ENCODE data around the gene HYAL2.
A peak's percentile ranks its signal among the peaks of the same experiment; 100 is the strongest.
"Not testable (repeated sequence)": the region's sequence is repeated elsewhere in the genome, so short reads cannot be mapped to it uniquely, and the experiment has no call there.

HYAL2 gene

DNA sequence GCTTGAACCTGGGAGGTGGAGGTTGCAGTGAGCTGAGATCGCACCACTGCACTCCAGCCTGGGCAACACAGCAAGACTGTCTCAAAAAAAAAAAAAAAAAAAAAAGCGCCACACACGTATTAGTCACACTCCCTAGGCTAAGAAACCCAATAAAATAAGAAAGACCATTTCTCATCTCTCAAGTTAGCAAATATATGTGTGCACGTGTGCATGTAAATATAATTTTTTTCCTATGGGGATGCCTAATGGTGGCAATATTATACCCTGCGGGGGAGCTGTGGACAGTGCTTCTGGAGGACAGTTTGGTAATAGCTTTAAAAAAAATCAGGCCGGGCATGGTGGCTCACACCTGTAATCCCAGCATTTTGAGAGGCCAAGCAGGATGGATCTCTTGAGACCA, 38.4 kb downstream of the HYAL2 start:
- H2BK5ac ChIP-seq (ENCODE audit: low read length); H2AFZ ChIP-seq (ENCODE audit: low read length); H3K27me3 ChIP-seq (ENCODE audit: control insufficient read depth in 3 of 3, insufficient read depth in 3 of 3, low read depth in 1 of 3, low read length in 3 of 3); H3K9me3 ChIP-seq (replicated peaks in 1 of 2; ENCODE audit: control insufficient read depth in 2 of 2, insufficient read depth in 1 of 2, low read depth in 1 of 2, low read length in 2 of 2); H3K9ac ChIP-seq (ENCODE audit: low read depth, low read length, poor library complexity); DNase-seq (ENCODE audit: low spot score); H3K23ac ChIP-seq (ENCODE audit: low read depth, low read length, poor library complexity); H2BK12ac ChIP-seq (ENCODE audit: low read length); H3K79me1 ChIP-seq (ENCODE audit: low read depth, low read length); H2BK120ac ChIP-seq (ENCODE audit: low read depth, low read length); H3K4me2 ChIP-seq (ENCODE audit: insufficient read depth, low read length, poor library complexity, severe bottlenecking); H2BK15ac ChIP-seq (ENCODE audit: low read length); H3K18ac ChIP-seq (ENCODE audit: low read length); H3K4me1 ChIP-seq (ENCODE audit: control insufficient read depth in 2 of 2, insufficient read depth in 1 of 2, low read depth in 1 of 2, low read length in 2 of 2); H2AK5ac ChIP-seq (ENCODE audit: low read depth, low read length); H4K91ac ChIP-seq (ENCODE audit: low read depth, low read length, poor library complexity); H3K27ac ChIP-seq (replicated peaks; ENCODE audit: low read length); H3K4me3 ChIP-seq (ENCODE audit: low read length in 2 of 2); H3K4ac ChIP-seq (ENCODE audit: low read length); H3K14ac ChIP-seq (ENCODE audit: low read length); H4K8ac ChIP-seq (ENCODE audit: low read depth, low read length): not testable (repeated sequence)
- no CpG with 5 or more reads among the region's 6 CpGs for WGBS, 2 donors (ENCODE audit: extremely low coverage in 2 of 2, insufficient read length in 2 of 2, insufficient replicate concordance in 1 of 2)
- peaks cover 24 to 34% of the 10 kb centered on the region in 2 donors for H3K36me3 ChIP-seq (replicated peaks in 1 of 2; ENCODE audit: control insufficient read depth in 2 of 2, insufficient read depth in 2 of 2, low read length in 2 of 2)

DNA sequence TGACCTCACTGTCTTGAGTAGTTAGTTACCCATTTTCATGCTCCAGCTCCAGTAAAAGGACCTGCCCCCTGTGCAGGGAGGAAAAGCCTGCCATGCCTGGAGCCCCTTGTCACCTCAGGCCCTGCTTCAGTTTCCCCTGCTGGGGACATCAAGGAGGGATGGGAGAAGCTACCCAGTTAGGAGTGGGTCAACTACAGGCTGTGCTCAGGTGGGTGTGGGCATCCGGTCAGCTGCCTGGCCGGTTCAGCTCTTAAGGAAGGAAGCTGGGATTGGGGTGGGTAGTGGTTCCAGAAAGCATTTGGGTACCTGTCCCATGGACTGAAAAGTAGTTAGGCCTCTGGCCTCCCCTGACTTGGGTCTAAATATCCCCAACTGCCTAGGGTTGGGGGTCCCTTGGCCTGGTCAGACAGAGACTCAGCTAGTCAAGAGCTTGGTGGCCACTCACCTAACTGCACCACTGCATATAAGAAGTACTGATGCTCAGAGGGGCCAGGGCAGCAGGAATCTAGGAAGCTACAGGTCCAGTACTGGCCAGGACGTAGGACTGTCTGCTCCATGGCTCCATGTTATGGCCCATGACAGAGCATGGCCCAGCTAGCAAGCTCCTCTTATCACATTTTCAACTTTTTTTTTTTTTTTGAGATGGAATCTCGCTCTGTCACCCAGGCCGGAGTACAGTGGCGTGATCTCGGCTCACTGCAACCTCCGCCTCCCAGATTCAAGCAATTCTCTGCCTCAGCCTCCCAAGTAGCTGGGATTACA, 43.1 kb downstream of the HYAL2 start:
- Histone ChIP-seq H3K18ac (ENCODE audit: low read length) (no peak overlapping the region), H4K91ac (ENCODE audit: low read depth, low read length, poor library complexity) (no peak overlapping the region), H2AK5ac (ENCODE audit: low read depth, low read length) (peak overlapping the region; percentile 96), H3K23ac (ENCODE audit: low read depth, low read length, poor library complexity) (peak overlapping the region; percentile 20), H2BK15ac (ENCODE audit: low read length) (peak overlapping the region; percentile 73), H3K9ac (ENCODE audit: low read depth, low read length, poor library complexity) (peak overlapping the region; percentile 12), H3K79me1 (ENCODE audit: low read depth, low read length) (peaks cover 4% of the 10 kb centered on the region), H3K4me3 (ENCODE audit: low read length in 2 of 2) (no peak overlapping the region), H3K9me3 (replicated peaks in 1 of 2; ENCODE audit: control insufficient read depth in 2 of 2, insufficient read depth in 1 of 2, low read depth in 1 of 2, low read length in 2 of 2) (peaks cover 0 to 4% of the 10 kb centered on the region in 2 donors), H3K4ac (ENCODE audit: low read length) (peak overlapping the region; percentile 95), H2BK5ac (ENCODE audit: low read length) (no peak overlapping the region), H3K4me1 (ENCODE audit: control insufficient read depth in 2 of 2, insufficient read depth in 1 of 2, low read depth in 1 of 2, low read length in 2 of 2) (peaks cover 5 to 10% of the 10 kb centered on the region in 2 donors), H2BK120ac (ENCODE audit: low read depth, low read length) (no peak overlapping the region), H3K14ac (ENCODE audit: low read length) (no peak overlapping the region), H3K4me2 (ENCODE audit: insufficient read depth, low read length, poor library complexity, severe bottlenecking) (no peak overlapping the region), H3K36me3 (replicated peaks in 1 of 2; ENCODE audit: control insufficient read depth in 2 of 2, insufficient read depth in 2 of 2, low read length in 2 of 2) (no peaks in the 10 kb centered on the region), H2AFZ (ENCODE audit: low read length) (peak overlapping the region; percentile 68), H4K8ac (ENCODE audit: low read depth, low read length) (no peak overlapping the region), H3K27ac (replicated peaks; ENCODE audit: low read length) (no peak overlapping the region), H2BK12ac (ENCODE audit: low read length) (peak overlapping the region; percentile 82), H3K27me3 (ENCODE audit: control insufficient read depth in 3 of 3, insufficient read depth in 3 of 3, low read depth in 1 of 3, low read length in 3 of 3) (peaks cover 3 to 27% (median 12%) of the 10 kb centered on the region in 3 experiments)
- no CpG with 5 or more reads among the region's 8 CpGs for WGBS, 2 donors (ENCODE audit: extremely low coverage in 2 of 2, insufficient read length in 2 of 2, insufficient replicate concordance in 1 of 2)
- no peak for DNase-seq (ENCODE audit: low spot score)

DNA sequence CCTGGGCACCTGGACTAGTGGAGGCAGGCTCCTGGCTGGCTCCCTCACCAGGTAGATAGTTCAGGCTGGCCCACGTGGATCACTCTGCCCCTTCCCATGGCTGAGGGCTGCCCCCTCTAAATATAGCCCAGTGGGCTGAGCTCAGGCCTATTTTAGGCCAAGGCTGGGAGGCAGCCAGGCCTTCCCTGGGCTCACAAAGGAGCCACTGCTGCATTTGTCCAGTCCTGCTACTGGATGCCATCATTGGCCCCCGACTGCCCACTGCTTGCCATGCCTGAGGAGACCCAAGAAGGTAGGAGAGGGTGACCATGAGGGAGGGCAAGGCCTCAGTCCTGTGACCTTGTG, 43.7 kb downstream of the HYAL2 start, which contains the start of gene LSMEM2:
LSMEM2 (plus strand) TSS at position 208 of the 345 bp plus-strand sequence; CDS start at position 235, 27 bp downstream.
- no peak within 1 kb of the TSS for H2BK120ac ChIP-seq (ENCODE audit: low read depth, low read length)
- H3K4me1 ChIP-seq (ENCODE audit: control insufficient read depth in 2 of 2, insufficient read depth in 1 of 2, low read depth in 1 of 2, low read length in 2 of 2): peaks cover 5 to 10% of the 10 kb centered on the region in 2 donors
- H3K36me3 ChIP-seq (replicated peaks in 1 of 2; ENCODE audit: control insufficient read depth in 2 of 2, insufficient read depth in 2 of 2, low read length in 2 of 2): no peaks in the 10 kb centered on the region
- no peak within 1 kb of the TSS for H3K14ac ChIP-seq (ENCODE audit: low read length)
- H2BK15ac ChIP-seq (ENCODE audit: low read length): peak within 1 kb of the TSS; percentile 73
- H3K9ac ChIP-seq (ENCODE audit: low read depth, low read length, poor library complexity): peak within 1 kb of the TSS; percentile 12
- H2AFZ ChIP-seq (ENCODE audit: low read length): peak within 1 kb of the TSS; percentile 68
- peaks cover 4% of the 10 kb centered on the region for H3K79me1 ChIP-seq (ENCODE audit: low read depth, low read length)
- H3K27me3 ChIP-seq (ENCODE audit: control insufficient read depth in 3 of 3, insufficient read depth in 3 of 3, low read depth in 1 of 3, low read length in 3 of 3): peaks cover 4 to 32% (median 18%) of the 10 kb centered on the region in 3 experiments
- H3K4me3 ChIP-seq (ENCODE audit: low read length in 2 of 2): no peak within 1 kb of the TSS
- H4K91ac ChIP-seq (ENCODE audit: low read depth, low read length, poor library complexity): no peak within 1 kb of the TSS
- H3K23ac ChIP-seq (ENCODE audit: low read depth, low read length, poor library complexity): peak within 1 kb of the TSS; percentile 20
- H2AK5ac ChIP-seq (ENCODE audit: low read depth, low read length): peak within 1 kb of the TSS; percentile 96
- no peak within 1 kb of the TSS for H2BK5ac ChIP-seq (ENCODE audit: low read length)
- peak within 1 kb of the TSS; percentile 76 for H3K18ac ChIP-seq (ENCODE audit: low read length)
- DNase-seq (ENCODE audit: low spot score): no peak
- peak within 1 kb of the TSS; percentile 95 for H3K4ac ChIP-seq (ENCODE audit: low read length)
- H3K9me3 ChIP-seq (replicated peaks in 1 of 2; ENCODE audit: control insufficient read depth in 2 of 2, insufficient read depth in 1 of 2, low read depth in 1 of 2, low read length in 2 of 2): peaks cover 0 to 4% of the 10 kb centered on the region in 2 donors
- no CpG with 5 or more reads among the region's 2 CpGs for WGBS, 2 donors (ENCODE audit: extremely low coverage in 2 of 2, insufficient read length in 2 of 2, insufficient replicate concordance in 1 of 2)
- H4K8ac ChIP-seq (ENCODE audit: low read depth, low read length): no peak within 1 kb of the TSS
- H3K4me2 ChIP-seq (ENCODE audit: insufficient read depth, low read length, poor library complexity, severe bottlenecking): no peak within 1 kb of the TSS
- H2BK12ac ChIP-seq (ENCODE audit: low read length): peak within 1 kb of the TSS; percentile 82
- no peak within 1 kb of the TSS for H3K27ac ChIP-seq (replicated peaks; ENCODE audit: low read length)

DNA sequence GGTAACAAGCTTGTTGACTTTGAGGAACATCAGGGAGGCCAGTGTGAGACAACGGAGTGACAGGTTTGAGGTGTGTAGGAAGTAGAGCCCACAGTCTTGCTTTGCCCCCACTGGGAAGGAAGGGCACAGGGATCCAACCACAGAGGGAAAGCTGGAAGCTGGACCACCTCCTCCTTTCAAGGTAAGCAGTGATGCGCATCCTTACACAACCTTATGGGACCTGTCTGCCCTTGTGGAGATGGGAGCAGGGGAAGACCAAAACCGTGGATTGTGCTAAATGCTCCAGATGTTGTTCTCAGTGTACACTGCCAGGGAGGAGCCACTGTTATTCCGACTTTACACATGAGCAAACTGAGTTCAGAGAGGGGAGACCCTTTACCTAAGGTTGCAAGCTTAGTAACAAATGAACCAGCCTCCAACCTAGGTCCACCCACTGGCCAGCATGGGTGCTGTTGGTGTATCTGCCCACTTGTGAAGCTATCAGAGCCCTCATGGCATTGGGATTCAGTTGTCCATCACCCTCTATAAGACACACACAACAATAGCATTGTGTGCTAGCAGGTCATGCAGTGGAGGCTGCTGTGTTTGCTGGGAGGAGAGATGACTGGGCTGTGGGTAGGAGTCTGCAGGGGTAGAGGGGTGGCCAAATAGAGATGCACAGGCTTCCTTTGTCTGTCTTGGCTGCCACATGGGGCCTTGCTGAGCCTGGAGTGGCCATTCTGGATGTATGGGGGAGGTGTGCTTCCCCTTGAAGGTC, 44.2 kb downstream of the HYAL2 start:
- H2BK5ac ChIP-seq (ENCODE audit: low read length): no peak overlapping the region
- no peak overlapping the region for H3K23ac ChIP-seq (ENCODE audit: low read depth, low read length, poor library complexity)
- H3K14ac ChIP-seq (ENCODE audit: low read length): no peak overlapping the region
- no peak overlapping the region for H3K4me3 ChIP-seq (ENCODE audit: low read length in 2 of 2)
- no peak overlapping the region for H3K4me2 ChIP-seq (ENCODE audit: insufficient read depth, low read length, poor library complexity, severe bottlenecking)
- peaks cover 5 to 11% of the 10 kb centered on the region in 2 donors for H3K4me1 ChIP-seq (ENCODE audit: control insufficient read depth in 2 of 2, insufficient read depth in 1 of 2, low read depth in 1 of 2, low read length in 2 of 2)
- H3K36me3 ChIP-seq (replicated peaks in 1 of 2; ENCODE audit: control insufficient read depth in 2 of 2, insufficient read depth in 2 of 2, low read length in 2 of 2): no peaks in the 10 kb centered on the region
- H3K27me3 ChIP-seq (ENCODE audit: control insufficient read depth in 3 of 3, insufficient read depth in 3 of 3, low read depth in 1 of 3, low read length in 3 of 3): peaks cover 9 to 38% (median 20%) of the 10 kb centered on the region in 3 experiments
- no peak for DNase-seq (ENCODE audit: low spot score)
- peaks cover 4% of the 10 kb centered on the region for H3K79me1 ChIP-seq (ENCODE audit: low read depth, low read length)
- H2BK12ac ChIP-seq (ENCODE audit: low read length): no peak overlapping the region
- peak overlapping the region; percentile 96 for H2AK5ac ChIP-seq (ENCODE audit: low read depth, low read length)
- peak overlapping the region; percentile 68 for H2AFZ ChIP-seq (ENCODE audit: low read length)
- H3K27ac ChIP-seq (replicated peaks; ENCODE audit: low read length): no peak overlapping the region
- peak overlapping the region; percentile 76 for H3K18ac ChIP-seq (ENCODE audit: low read length)
- no peak overlapping the region for H4K8ac ChIP-seq (ENCODE audit: low read depth, low read length)
- H2BK15ac ChIP-seq (ENCODE audit: low read length): peak overlapping the region; percentile 73
- no CpG with 5 or more reads among the region's 4 CpGs for WGBS, 2 donors (ENCODE audit: extremely low coverage in 2 of 2, insufficient read length in 2 of 2, insufficient replicate concordance in 1 of 2)
- no peak overlapping the region for H3K9ac ChIP-seq (ENCODE audit: low read depth, low read length, poor library complexity)
- peaks cover 0 to 4% of the 10 kb centered on the region in 2 donors for H3K9me3 ChIP-seq (replicated peaks in 1 of 2; ENCODE audit: control insufficient read depth in 2 of 2, insufficient read depth in 1 of 2, low read depth in 1 of 2, low read length in 2 of 2)
- no peak overlapping the region for H2BK120ac ChIP-seq (ENCODE audit: low read depth, low read length)
- no peak overlapping the region for H4K91ac ChIP-seq (ENCODE audit: low read depth, low read length, poor library complexity)
- peak overlapping the region; percentile 0 for H3K4ac ChIP-seq (ENCODE audit: low read length)
